Measurements from ENCODE around the gene CRKL.

Gene CRKL

DNA sequence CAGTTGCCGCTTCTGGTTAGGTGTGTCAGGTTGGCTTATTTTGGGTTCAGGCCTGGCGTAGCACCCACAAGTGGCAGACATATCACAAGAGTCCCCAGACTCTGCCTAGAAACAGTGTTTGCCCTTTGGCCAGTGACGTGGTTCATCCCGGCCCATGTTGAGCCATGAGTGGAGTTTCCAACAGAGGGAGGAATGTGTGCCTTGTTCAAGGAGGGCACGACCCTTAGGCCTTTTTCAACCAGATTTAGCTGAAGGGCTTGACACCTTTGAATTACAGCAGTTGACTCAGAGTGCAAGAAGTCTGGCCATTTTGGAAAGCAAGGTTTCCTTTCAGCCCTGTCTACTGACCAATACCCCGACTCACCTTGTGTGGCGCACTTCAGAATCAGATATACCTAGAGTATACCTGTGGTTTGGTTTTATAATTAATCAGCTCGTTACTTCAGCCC, 34.7 kb downstream of the CRKL start:
- DNase-seq (ENCODE audit: low read depth, low spot score): no peak

DNA sequence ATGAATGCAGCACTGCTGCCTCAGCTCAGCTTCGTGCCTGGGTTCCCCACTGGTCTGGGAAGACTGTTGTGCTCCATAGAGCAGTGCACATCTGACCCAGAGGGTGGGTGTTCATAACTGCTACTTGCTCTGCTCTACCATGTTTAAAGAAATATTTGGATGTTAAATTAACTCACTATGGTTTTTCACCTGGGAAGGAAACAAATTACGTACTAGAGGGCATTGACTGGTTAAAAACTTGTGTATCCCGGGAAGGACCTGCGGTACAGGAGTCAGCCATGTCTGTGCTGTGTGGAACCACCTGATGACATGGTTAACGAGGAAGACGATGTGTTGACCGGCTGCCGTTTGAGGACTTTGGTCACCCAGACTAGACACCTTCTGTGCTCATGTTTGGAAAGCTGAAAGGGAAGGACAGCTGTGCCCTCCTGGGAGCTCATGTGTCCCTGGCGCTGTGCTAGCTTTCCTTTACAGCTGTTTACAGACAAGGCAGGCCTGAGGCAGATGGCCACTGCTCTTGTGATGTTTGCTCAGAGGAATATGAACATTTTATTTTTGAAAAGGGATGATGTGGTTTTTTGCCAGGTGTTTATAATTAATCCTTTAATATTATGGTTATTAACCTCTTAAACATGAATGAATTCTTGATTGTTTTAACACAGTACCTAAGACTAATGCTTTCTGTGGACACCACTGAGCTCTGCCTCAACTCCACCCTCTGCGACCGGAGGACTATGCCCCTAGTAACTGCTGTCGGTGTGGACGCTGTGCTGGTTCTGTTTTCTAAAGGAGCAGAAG, 35.5 kb downstream of the CRKL start:
- DNase-seq (ENCODE audit: low read depth, low spot score): no peak

- no peak for DNase-seq (ENCODE audit: low read depth, low spot score)
These were observed 36.1 kb downstream of the CRKL start for GRCh38 chr22:20953342-20953608.

DNA sequence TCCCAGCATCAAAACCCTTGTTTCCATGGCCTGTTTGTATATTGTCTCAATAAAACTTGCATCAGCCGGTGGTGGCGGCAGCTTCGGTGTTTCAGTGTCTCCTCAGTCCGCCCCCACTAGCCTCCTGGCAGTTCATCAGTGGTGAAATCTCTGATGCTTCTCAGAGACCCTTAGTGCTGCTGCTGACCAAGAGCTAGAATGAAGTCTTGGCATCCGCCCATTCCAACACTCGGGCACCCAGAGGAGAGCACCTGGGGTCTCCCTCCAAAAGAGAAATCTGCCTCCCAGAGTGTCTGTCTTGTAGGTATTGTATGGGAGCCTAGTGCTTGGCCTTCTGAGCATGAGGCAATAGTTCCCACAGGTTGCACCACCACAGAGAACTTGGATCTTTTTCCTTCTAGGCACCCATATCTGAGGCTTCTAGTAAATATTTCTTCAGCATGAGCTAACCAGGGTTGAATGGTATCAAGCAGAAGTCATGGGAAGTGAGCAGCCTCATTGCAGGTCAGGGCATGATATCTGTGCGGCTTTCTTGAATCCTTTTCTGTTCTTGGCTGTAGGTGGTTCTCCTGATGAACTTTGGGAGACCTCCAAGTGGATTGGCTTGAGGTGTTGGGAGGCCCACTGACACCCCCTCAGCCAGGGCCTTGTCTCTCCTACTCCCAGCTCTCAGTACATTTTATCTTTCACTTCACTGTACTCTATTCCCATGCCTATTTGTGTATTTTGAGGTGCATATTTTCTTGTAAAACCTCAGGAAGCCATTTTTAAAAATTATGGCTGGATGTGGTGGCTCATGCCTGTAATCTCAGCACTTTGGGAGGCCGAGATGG, 36.7 kb downstream of the CRKL start:
- DNase-seq (ENCODE audit: low read depth, low spot score): no peak

GRCh38 chr22:20955548-20955947, 38.3 kb downstream of the CRKL start:
- DNase-seq (ENCODE audit: low read depth, low spot score): no peak

DNA sequence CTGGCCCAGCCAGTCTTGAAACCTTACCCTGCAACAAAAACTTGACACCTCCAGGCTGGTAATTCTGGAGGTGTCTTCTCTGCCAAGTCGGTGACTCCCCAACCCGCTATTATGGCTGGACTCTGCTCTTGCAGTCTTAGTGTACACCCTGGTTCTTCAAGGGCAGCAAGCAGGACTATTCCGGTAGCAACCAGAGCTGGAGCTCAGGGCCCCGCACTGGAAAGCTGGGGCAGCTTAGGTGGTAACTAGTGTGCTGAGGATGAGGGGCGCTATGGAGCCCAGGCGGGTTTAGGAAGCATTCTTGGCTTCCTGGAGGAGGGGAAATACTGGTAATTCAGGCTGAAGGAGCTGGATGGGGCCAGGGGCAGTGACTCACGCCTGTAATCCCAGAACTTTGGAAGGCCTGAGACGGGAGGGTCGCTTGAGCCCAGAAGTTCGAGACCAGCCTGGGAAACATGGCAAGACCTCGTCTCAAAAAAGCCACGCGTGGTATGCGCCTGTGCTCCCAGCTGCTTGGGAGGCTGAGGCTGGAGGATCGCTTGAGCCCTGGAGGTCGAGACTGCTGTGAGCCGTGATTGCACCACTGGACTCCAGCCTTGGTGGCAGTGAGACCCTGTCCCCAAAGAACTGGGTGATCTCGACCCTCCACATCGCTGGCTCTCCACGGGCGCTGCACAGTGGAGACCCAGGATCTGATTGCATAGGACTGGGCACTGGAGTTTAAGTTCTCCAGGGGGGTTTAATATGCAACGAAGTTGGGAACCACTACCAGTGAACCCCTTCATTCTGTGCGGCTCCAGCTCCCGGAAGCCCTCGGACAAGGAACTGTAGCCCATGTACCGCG, 39.3 kb downstream of the CRKL start:
- DNase-seq (ENCODE audit: low read depth, low spot score): no peak

DNA sequence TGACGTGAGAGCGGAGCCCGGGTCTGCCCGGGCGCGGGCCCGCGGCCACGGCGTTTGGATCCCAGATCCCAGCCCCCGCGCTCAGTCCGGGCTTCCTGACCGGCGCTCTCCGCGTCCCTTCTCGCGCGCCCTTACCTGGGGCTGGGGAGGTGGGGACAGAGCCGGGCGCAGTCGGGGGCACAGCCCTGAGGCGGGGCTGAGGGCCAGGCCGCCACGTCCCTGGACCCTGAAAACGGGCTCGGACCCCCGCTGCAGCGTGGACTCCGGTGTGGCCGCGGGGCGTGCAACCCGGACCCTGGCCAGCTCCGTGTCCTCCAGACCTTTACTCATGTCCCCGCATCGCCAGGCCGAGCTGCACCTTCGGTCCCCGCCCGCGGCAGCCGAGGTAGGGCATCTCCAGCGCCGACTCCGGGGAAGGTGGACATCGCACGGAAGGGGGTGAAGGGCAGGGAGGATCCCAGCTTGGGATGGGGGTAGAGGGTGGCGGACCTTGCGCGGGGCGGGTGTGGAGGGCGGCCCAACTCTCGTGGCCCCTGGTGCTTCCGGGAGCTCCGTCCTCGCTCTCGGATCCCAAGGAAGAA, 40.0 kb downstream of the CRKL start:
- no peak for DNase-seq (ENCODE audit: low read depth, low spot score)

DNA sequence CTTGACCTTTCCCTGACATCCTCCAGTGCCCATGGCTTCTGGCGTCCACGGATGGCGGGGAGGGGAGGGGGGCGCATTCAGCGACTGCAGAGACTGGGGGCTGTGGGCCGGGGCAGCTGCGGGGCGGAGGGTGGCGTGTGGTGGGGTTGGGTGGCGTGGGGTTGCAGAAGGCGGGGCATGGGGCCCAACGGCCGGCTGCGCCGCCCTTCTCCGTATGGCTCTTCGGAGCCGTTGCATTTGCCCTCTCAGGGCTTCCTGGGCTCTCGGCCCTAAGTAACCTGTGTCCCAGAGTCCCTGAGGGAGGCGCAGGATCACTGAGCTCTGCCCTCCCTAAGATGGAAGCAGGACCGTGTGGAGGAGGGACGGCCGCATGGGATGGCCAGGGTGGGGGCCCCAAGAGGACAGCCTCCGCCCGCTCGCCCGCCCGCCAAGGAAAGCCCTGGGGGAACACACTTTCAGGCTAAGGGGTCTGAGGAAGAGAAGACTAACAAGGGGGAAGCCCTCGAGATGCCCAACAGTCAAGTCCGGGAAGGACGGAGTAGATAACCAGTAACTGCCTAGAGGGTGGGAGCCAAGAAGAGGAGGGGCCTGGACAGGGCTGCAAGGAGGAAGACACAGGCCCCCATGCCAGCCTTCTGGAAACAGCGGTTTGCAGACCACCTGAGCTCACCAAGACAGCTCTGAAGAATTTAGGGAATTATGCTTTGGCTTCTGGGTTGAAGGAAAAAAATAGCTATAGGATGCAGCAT, 40.6 kb downstream of the CRKL start:
- DNase-seq (ENCODE audit: low read depth, low spot score): no peak

DNA sequence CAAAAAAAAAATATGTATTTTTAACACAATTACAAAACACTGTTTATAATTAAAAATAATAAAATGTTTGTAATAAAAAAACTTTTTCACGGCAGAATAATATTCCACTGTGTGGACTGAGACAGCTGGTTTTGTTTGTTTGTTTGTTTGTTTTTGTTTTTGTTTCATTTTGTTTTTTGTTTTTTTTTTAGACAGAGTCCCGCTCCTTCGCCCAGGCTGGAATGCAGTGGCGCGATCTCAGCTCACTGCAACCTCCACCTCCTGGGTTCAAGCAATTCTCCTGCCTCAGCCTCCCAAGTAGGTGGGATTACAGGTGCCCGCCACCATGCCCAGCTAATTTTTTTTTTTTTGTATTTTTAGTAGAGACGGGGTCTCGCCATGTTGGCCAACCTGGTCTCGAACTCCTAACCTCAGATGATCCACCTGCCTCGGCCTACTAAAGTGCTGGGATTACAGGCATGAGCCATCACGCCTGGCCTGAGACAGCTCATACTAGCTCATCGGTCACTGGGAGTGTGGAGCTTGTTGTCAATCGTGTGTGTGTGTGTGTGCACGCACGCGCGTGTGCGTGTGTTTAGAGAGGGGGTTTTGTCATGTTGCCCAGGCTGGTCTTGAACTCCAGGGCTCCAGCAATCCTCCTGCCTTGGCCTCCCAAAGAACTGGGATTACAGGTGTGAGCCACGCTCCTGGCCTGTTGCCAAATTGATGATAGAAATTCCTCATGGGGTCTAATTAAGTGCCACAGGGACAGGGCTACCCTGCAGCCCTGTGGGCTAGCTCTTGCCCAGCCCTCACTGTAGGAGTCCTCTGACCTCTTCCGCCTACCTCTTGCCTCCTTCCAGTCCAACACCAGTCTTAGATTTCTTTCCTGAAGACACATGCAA, 42.6 kb downstream of the CRKL start:
- DNase-seq (ENCODE audit: low read depth, low spot score): no peak

DNA sequence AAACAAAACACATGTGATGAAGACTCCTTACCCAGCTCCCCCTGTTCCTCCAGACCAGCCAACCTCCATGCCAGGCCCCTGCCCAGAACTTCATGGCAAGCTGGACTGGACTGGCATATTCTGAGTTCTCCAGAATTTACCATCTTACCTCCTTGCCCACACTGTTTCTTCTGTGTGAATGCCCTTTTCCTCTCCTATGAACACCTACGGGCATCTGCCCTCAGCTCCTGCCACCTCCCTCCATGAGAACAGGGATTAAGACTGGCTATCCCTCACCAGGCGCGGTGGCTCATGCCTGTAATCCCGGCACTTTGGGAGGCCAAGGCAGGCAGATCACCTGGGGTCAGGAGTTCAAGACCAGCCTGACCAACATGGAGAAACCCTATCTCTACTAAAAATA, 43.4 kb downstream of the CRKL start:
- DNase-seq (ENCODE audit: low read depth, low spot score): no peak

DNA sequence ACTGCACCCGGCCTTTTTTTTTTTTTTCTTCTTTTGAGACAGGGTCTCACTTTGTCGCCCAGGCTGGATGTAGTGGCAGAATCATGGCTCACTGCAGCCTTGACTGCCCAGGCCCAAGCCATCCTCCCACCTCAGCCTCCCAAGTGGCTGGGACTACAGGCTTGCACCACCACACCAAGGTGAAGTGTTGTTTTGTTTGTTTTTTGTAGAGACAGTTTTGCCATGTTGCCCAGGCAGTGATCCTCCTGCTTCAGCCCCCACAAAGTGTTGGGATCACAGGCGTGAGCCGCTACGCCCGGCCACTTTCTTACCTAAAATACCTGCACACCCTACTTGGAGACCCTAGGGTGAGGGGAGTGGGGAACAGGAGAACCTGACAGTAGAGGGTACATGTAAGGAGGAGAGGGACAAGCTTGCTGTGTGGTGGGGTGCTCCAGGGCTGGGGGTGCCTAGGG, 45.3 kb downstream of the CRKL start:
- no peak for DNase-seq (ENCODE audit: low read depth, low spot score)

GRCh38 chr22:20963201-20964052, 46.2 kb downstream of the CRKL start:
- DNase-seq (ENCODE audit: low read depth, low spot score): no peak

GRCh38 chr22:20964090-20964798, 47.0 kb downstream of the CRKL start:
- no peak for DNase-seq (ENCODE audit: low read depth, low spot score)

DNA sequence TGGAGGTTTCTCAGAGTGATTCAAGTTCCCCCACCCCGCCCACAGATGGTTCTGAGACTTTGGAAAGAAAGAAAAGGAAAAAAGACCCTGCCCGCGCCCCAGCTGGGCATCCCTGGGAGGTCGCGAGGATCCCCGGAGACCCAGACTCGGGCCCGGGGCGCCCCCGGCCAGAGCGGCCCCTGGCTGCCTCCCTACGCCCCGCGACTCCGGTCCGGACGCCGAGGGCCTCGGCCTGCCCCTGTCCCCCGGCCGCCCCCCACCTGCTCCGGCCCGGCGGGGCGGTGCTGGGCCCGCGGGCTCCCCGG, 47.5 kb downstream of the CRKL start:
- no peak for DNase-seq (ENCODE audit: low read depth, low spot score)

DNA sequence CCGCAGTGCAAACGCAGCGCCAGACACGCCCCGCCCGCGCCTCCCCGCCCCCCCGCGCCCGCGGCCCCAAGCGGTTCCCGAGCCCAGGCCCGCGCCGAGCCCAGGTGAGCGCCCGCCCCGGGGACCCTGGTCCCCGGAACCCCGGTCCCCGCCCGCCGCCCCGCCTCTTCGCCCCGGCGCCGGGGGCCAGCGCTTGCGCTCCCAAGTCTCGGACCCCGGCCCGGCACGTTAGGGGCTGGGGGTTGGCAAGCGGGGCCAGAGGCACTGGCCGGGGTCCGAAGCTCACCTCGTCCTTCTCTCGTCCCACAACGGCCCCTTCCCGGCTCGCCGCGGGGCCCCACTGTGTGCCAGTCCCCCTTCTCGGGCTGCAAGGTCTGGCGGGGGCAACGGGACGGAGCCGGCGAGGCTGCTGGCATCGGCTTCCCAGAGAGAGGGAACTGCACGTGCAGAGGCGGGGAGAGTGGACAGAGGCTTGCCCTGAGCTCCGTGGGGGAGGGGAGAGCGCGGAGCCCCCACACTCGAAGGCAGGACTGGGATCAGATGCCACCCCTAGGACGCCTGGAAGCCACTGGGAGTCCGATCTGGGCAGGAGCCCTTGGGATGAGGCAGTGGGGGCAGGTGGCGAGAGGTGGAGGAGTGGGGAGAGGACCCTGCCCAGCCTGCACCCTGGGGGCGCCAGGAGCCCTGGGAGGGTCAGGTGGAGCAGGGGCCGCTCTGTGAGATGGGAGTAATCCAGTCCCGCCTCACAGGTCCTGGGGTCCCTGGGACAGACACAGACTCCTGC, 48.1 kb downstream of the CRKL start:
- DNase-seq (ENCODE audit: low read depth, low spot score): no peak

DNA sequence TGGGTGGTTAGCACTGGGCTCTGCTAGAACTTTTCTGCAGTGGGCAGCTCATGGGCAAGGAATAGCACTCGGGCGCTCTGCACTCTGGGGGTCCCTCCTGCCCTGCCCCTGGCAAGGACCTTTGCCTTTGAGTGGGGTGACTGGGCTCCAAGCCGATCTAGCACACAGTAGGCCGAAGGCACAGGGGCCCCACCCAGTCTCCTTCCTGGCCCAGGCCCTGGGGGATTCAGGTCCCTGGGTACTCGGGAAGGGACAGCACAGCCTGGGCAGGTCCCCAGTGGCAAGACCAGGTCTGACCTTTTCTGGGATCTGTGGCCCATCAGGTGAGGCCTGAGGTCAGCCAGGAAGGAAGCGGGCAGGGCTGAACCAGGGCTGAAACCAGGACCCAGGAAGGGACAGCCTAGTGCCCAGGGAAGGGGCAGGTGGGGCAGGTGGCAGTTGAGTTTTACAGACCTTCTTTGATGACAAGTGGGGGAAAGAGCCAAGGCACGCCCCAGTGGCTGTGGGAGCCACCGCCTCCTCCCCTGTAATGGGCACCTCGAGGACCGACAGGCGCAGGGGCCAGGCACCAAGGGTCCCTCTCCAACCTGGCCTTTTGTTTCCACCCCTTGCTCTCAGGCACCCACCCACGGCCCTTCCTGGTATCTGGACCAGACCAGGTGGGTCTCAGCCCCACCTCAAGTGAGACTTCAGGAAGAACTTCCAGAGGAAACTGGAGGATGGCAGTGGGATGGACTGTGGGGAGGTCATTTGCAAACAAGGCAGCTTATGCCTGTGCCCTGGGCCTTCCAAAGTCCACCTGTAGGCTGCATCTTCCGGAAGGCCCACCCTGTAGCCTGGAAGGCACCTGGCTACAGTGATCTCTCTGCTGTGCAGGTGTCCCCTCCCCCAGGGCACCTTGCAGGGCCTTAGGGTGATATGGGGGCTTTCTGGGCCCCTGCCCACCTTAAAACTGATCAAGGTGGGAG, 49.0 kb downstream of the CRKL start:
- DNase-seq (ENCODE audit: low read depth, low spot score): no peak

Measured in smooth muscle cell of the brain vasculature (primary cell).